Naive thymus-derived CD4-positive, alpha-beta T cell (primary cell): Measurements from ENCODE around the gene GRID2IP. TPM values are rescaled to one million over a fixed set of nuclear protein-coding genes. Genes with fewer than 3 reads are reported as not detected.
"Not testable (repeated sequence)": the region's sequence is repeated elsewhere in the genome, so short reads cannot be mapped to it uniquely, and the experiment has no call there.

Experiments used
- ATAC-seq: fragments of 150-1000 bp; cut with Tn5 transposase; 2 replicates; pipeline ENCODE4 v1.10.0; 2021; ENCODE audit warnings: mild to moderate bottlenecking, moderate library complexity
- CTCF ChIA-PET: fragments of 350-600 bp; sonication (Branson Sonifier 250); formaldehyde crosslinking; loops from one replicate; lab custom pipeline; 2021; ENCODE audit warnings: antibody characterized with exemption; lab: Charles Lee
- POLR2A ChIA-PET: fragments of 350-600 bp; sonication (Branson Sonifier 250); formaldehyde crosslinking; loops from one replicate; lab custom pipeline; 2021; ENCODE audit warnings: antibody characterized with exemption, inconsistent platforms; lab: Charles Lee
- DNase-seq, 9 donors: peaks; one replicate each; pipeline versions ENCODE4 v3.0.0 to v3.0.0-alpha.2; 2020 to 2022; ENCODE audit warnings: mixed read lengths in 1 of 9
- H3K27ac ChIP-seq: one replicate; pipeline ENCODE4 v1.7.0; 2013; ENCODE audit warnings: mild to moderate bottlenecking, low read depth, low read length, moderate library complexity
- H3K27me3 ChIP-seq, 2 donors: one replicate each; pipeline ENCODE4 v1.7.0; 2013; ENCODE audit warnings: low read length in 2 of 2, mild to moderate bottlenecking in 2 of 2, moderate library complexity in 2 of 2; ENCODE audit not compliant: control insufficient read depth in 2 of 2, insufficient read depth in 2 of 2
- H3K36me3 ChIP-seq, 3 experiments: 1 replicate in 2 of 3; 2 replicates in 1 of 3; pipeline ENCODE4 v1.7.0; 2013; ENCODE audit warnings: low read length in 3 of 3, mild to moderate bottlenecking in 3 of 3, moderate library complexity in 1 of 3; ENCODE audit not compliant: insufficient read depth in 3 of 3, control insufficient read depth in 2 of 3
- H3K4me1 ChIP-seq, 2 donors: one replicate each; pipeline ENCODE4 v1.7.0; 2013; ENCODE audit warnings: low read length in 2 of 2, mild to moderate bottlenecking in 2 of 2, moderate library complexity in 1 of 2; ENCODE audit not compliant: control insufficient read depth in 2 of 2, insufficient read depth in 2 of 2
- H3K4me3 ChIP-seq: 2 replicates; pipeline ENCODE4 v1.7.0; 2013; ENCODE audit warnings: mild to moderate bottlenecking, low read length
- H3K9me3 ChIP-seq, 3 experiments: 1 replicate in 2 of 3; 2 replicates in 1 of 3; pipeline ENCODE4 v1.7.0; 2013; ENCODE audit warnings: low read length in 3 of 3; ENCODE audit not compliant: control insufficient read depth in 2 of 3
- H3K27ac Mint-ChIP-seq, 9 donors: one replicate each; pipeline ENCODE4 v1.8.0; 2020 to 2022; ENCODE audit warnings: mixed read lengths in 9 of 9, mild to moderate bottlenecking in 8 of 9, moderate library complexity in 5 of 9, inconsistent platforms in 2 of 9
- H3K27me3 Mint-ChIP-seq, 5 donors: one replicate each; pipeline ENCODE4 v1.8.0; 2021 to 2022; ENCODE audit warnings: mixed read lengths in 5 of 5, mild to moderate bottlenecking in 1 of 5
- H3K36me3 Mint-ChIP-seq, 5 donors: one replicate each; pipeline ENCODE4 v1.8.0; 2020 to 2022; ENCODE audit warnings: mixed read lengths in 5 of 5, mild to moderate bottlenecking in 3 of 5, inconsistent platforms in 1 of 5
- H3K4me1 Mint-ChIP-seq, 7 donors: one replicate each; pipeline ENCODE4 v1.8.0; 2020 to 2022; ENCODE audit warnings: mixed read lengths in 7 of 7, mild to moderate bottlenecking in 3 of 7, inconsistent platforms in 1 of 7
- H3K4me3 Mint-ChIP-seq, 10 donors: one replicate each; pipeline ENCODE4 v1.8.0; 2020 to 2022; ENCODE audit warnings: mild to moderate bottlenecking in 10 of 10, mixed read lengths in 10 of 10, moderate library complexity in 6 of 10, inconsistent platforms in 2 of 10
- H3K9me3 Mint-ChIP-seq, 11 donors: one replicate each; pipeline ENCODE4 v1.8.0; 2020 to 2022; ENCODE audit warnings: mixed read lengths in 11 of 11, mild to moderate bottlenecking in 4 of 11, inconsistent platforms in 1 of 11, moderate library complexity in 1 of 11
- intact Hi-C, 2 donors: fragments of 100-400 bp; cut with micrococcal nuclease; formaldehyde crosslinking; loops; one replicate each; pipeline ENCODE4 v1.15.1; 2023
- polyA plus RNA-seq, 2 donors: library from polyadenylated mRNA; unstranded; fragments of 300-500 nt; fragmentation: Illumina TruSeq; gene quantifications; one replicate each; pipeline ENCODE4 v1.2.3, GENCODE V29; 2021
- total RNA-seq, 6 experiments: library from RNA in 5 of 6; stranded (reverse) in 5 of 6; gene quantifications; 1 replicate in 5 of 6; 2 replicates in 1 of 6; pipeline ENCODE4 v1.2.3 and lab custom pipeline; 2021 to 2026

Gene GRID2IP
- total and polyA plus RNA-seq, 7 experiments from 2014 or later = 0.24 to 1.5 (median 1.1) TPM; not detected in 3

- intact Hi-C loops, DNase-seq, POLR2A ChIA-PET, ATAC-seq, H3K4me3 ChIP-seq, H3K27ac ChIP-seq, H3K27ac Mint-ChIP-seq, H3K27me3 Mint-ChIP-seq, H3K9me3 ChIP-seq, H3K4me3 Mint-ChIP-seq, H3K4me1 ChIP-seq, H3K9me3 Mint-ChIP-seq, H3K4me1 Mint-ChIP-seq, H3K27me3 ChIP-seq: not testable (repeated sequence)
- peaks cover 9 to 54% (median 17%) of the 10 kb centered on the region in 3 experiments for H3K36me3 ChIP-seq
- CTCF ChIA-PET = interaction anchor here (0.6 kb wide), 2 partner anchors 466 to 710 kb away, joined by 3 read pairs; no protein-coding TSS in a partner anchor
- H3K36me3 Mint-ChIP-seq = peaks cover 0 to 41% (median 23%) of the 10 kb centered on the region in 5 donors
Observed at GRCh38 chr7:6463609-6464008, 87.7 kb downstream of the GRID2IP start.

DNA sequence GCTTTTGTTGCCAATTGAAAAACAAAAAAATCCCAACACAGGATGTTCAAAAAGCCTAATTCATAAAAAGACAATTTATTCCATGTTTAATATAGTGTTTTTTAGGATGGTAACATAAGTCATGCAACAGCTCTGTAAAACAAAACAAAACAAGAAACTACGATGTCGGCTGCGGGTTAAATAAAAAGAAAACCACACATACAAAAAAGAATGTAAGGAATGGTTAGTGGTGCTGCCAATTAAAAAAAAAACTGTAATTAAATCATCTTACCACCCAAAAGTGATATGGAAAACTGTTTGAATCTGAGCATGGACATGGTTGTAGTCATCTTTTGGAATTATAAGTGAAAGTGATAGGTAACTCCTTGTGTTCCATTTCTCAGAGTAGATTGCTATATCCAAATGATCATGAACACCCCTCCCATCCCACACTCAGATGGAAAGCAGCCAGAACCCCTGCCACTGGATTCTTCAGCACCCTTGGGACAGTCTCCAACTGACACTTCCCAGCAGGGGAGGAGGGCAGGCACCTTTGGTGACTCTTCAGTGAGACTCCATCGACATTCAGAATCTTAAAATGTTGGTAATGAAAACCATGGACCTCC lies 89.2 kb downstream of the GRID2IP start:
- Mint-ChIP-seq H3K4me3 (no peak overlapping the region), H3K4me1 (peaks cover 0 to 6% (median 0%) of the 10 kb centered on the region in 7 donors), H3K27me3 (no peaks in the 10 kb centered on the region), H3K36me3 (peaks cover 0 to 29% (median 19%) of the 10 kb centered on the region in 5 donors), H3K27ac (peak overlapping the region in 3 of 9 donors; percentile 59 to 73 (median 69)), H3K9me3 (no peaks in the 10 kb centered on the region)
- no peak overlapping the region for H3K4me3 ChIP-seq
- ChIA-PET POLR2A (no interaction called here), CTCF (no interaction called here)
- no peaks in the 10 kb centered on the region for H3K4me1 ChIP-seq
- peaks cover 9 to 40% (median 17%) of the 10 kb centered on the region in 3 experiments for H3K36me3 ChIP-seq
- ATAC-seq = no peak
- DNase-seq = no peak
- no peaks in the 10 kb centered on the region for H3K9me3 ChIP-seq
- H3K27ac ChIP-seq = no peak overlapping the region
- no peaks in the 10 kb centered on the region for H3K27me3 ChIP-seq
- intact Hi-C loops = no loop called here

DNA sequence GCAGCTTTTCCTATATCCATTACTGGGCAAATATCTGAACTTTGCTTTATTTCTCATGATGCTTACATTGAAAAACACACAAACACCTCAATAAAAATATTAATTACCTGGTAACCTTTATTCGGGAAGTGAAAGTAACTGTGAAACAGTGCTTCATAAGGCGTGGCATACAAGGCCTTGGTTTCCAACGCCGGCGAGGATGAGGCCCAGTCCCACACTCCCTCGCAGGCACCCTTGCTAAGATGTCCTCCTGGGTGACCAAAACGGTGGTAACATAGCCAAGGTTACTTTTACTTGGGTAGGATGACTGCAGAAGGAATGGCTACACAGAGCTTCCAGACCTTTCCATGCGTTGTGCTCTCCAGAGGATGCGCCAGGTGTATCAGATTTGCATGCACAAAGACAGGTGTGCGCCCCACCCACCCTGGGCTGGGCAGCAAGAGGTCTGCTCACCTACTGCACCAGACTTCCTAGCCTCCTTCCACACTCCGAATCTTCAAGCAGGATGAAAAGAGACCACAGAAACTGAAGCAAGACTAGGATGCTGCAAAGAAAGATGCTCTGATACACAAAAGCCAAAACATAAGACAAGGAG lies 90.2 kb downstream of the GRID2IP start:
- intact Hi-C loops = no loop called here
- Histone ChIP-seq H3K36me3 (peaks cover 7 to 31% (median 15%) of the 10 kb centered on the region in 3 experiments), H3K9me3 (no peaks in the 10 kb centered on the region), H3K27me3 (no peaks in the 10 kb centered on the region), H3K27ac (no peak overlapping the region), H3K4me3 (no peak overlapping the region), H3K4me1 (no peaks in the 10 kb centered on the region)
- Mint-ChIP-seq H3K9me3 (no peaks in the 10 kb centered on the region), H3K4me3 (no peak overlapping the region), H3K4me1 (peaks cover 0 to 6% (median 0%) of the 10 kb centered on the region in 7 donors), H3K27ac (peak overlapping the region in 8 of 9 donors; percentile 53 to 84 (median 68)), H3K27me3 (no peaks in the 10 kb centered on the region), H3K36me3 (peaks cover 0 to 20% (median 14%) of the 10 kb centered on the region in 5 donors)
- POLR2A ChIA-PET = no interaction called here
- CTCF ChIA-PET = interaction anchor here (1.0 kb wide), 1 partner anchor 15 kb away, joined by 3 read pairs; no protein-coding TSS in a partner anchor
- no peak for DNase-seq
- ATAC-seq = no peak

- CTCF ChIA-PET = interaction anchor here (1.0 kb wide), 1 partner anchor 16 kb away, joined by 3 read pairs; no protein-coding TSS in a partner anchor
- no peaks in the 10 kb centered on the region for H3K4me1 ChIP-seq
- Mint-ChIP-seq H3K36me3 (peaks cover 0 to 12% (median 6%) of the 10 kb centered on the region in 5 donors), H3K4me1 (peaks cover 0 to 6% (median 0%) of the 10 kb centered on the region in 7 donors), H3K9me3 (no peaks in the 10 kb centered on the region), H3K4me3 (peak overlapping the region in 1 of 10 donors; percentile 41), H3K27me3 (no peaks in the 10 kb centered on the region), H3K27ac (no peak overlapping the region)
- H3K27me3 ChIP-seq = no peaks in the 10 kb centered on the region
- H3K4me3 ChIP-seq = no peak overlapping the region
- intact Hi-C loops = no loop called here
- DNase-seq (no peak), ATAC-seq (no peak)
- H3K36me3 ChIP-seq = peaks cover 0 to 23% (median 7%) of the 10 kb centered on the region in 3 experiments
- H3K27ac ChIP-seq = no peak overlapping the region
- POLR2A ChIA-PET = interaction anchor here (0.6 kb wide), 1 partner anchor 33 kb away, joined by 4 read pairs; no protein-coding TSS in a partner anchor
- H3K9me3 ChIP-seq = no peaks in the 10 kb centered on the region
Observed at GRCh38 chr7:6460303-6460702, 91.0 kb downstream of the GRID2IP start.

- H3K9me3 Mint-ChIP-seq, H3K27ac ChIP-seq, ATAC-seq, H3K27me3 ChIP-seq, H3K4me3 Mint-ChIP-seq, H3K4me3 ChIP-seq, DNase-seq, H3K27me3 Mint-ChIP-seq, H3K9me3 ChIP-seq, H3K4me1 ChIP-seq, H3K4me1 Mint-ChIP-seq, intact Hi-C loops: not testable (repeated sequence)
- CTCF ChIA-PET = interaction anchor here (0.6 kb wide), 1 partner anchor 107 kb away, joined by 5 read pairs; no protein-coding TSS in a partner anchor
- POLR2A ChIA-PET = interaction anchor here (0.7 to 1.0 kb wide), 2 partner anchors 16 to 52 kb away, joined by 3 read pairs; no protein-coding TSS in a partner anchor
- peaks cover 0 to 11% (median 6%) of the 10 kb centered on the region in 5 donors for H3K36me3 Mint-ChIP-seq
- peaks cover 0 to 21% (median 7%) of the 10 kb centered on the region in 3 experiments for H3K36me3 ChIP-seq
- peak overlapping the region in 1 of 9 donors; percentile 18 for H3K27ac Mint-ChIP-seq
Observed at GRCh38 chr7:6458676-6459075, 92.6 kb downstream of the GRID2IP start.

DNA sequence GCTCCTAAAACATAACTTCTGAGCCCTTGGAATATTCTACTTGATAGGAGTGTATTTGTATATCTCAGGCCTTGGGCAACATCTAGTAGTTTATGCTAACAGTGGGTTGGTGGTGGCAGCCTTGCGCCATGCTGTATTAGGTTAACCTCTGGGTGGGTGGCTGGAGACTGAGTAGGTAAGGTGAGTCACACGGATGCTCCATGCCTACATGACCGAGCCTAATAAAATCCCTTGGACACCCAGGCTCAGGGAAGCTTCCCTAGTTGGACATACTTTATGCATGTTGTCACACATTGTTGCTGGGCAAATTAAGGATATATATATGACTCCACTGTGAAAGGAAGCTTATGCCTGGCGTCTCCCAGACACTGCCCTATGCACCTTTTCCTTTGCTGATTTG lies 97.5 kb downstream of the GRID2IP start:
- CTCF ChIA-PET = no interaction called here
- POLR2A ChIA-PET = interaction anchor here (0.5 kb wide), 1 partner anchor 250 kb away, joined by 3 read pairs; no protein-coding TSS in a partner anchor
- no peak for ATAC-seq

More for the DNA sequence above, 97.5 kb downstream of the GRID2IP start:
- H3K9me3 ChIP-seq = no peaks in the 10 kb centered on the region
- Mint-ChIP-seq H3K36me3 (no peaks in the 10 kb centered on the region), H3K4me3 (no peak overlapping the region), H3K27me3 (no peaks in the 10 kb centered on the region), H3K9me3 (no peaks in the 10 kb centered on the region), H3K27ac (no peak overlapping the region), H3K4me1 (peaks cover 0 to 9% (median 4%) of the 10 kb centered on the region in 7 donors)
- H3K4me1 ChIP-seq = no peaks in the 10 kb centered on the region
- H3K27ac ChIP-seq = no peak overlapping the region
- intact Hi-C loops = no loop called here
- no peaks in the 10 kb centered on the region for H3K27me3 ChIP-seq
- no peak overlapping the region for H3K4me3 ChIP-seq
- no peak for DNase-seq
- no peaks in the 10 kb centered on the region for H3K36me3 ChIP-seq
